NCI-H226 (cell line): ENCODE data around the gene MAMDC4.
A peak's percentile ranks its signal among the peaks of the same experiment; 100 is the strongest.

Experiments
- DNase-seq: peaks from one replicate; pipeline ENCODE4 v3.0.0-alpha.2; 2015

The MAMDC4 gene

GRCh38 chr9:136896027-136896426, 43.9 kb downstream of the MAMDC4 start:
- no peak for DNase-seq

GRCh38 chr9:136898483-136899100, 46.4 kb downstream of the MAMDC4 start:
- DNase-seq, result no peak

- DNase-seq, result no peak
Measured at GRCh38 chr9:136899196-136899595, 47.0 kb downstream of the MAMDC4 start.

GRCh38 chr9:136900556-136900955, 48.4 kb downstream of the MAMDC4 start:
- no peak for DNase-seq

GRCh38 chr9:136900988-136901515, 48.9 kb downstream of the MAMDC4 start:
- DNase-seq, result no peak

- peak; percentile 83 for DNase-seq
Measured at GRCh38 chr9:136901516-136902258, 49.5 kb downstream of the MAMDC4 start.

GRCh38 chr9:136902259-136902821, 50.2 kb downstream of the MAMDC4 start:
- peak; percentile 80 for DNase-seq

GRCh38 chr9:136903041-136903554, 51.0 kb downstream of the MAMDC4 start:
- DNase-seq, result no peak

- DNase-seq, result no peak
Measured at GRCh38 chr9:136906266-136906665, 54.1 kb downstream of the MAMDC4 start.

- no peak for DNase-seq
Measured at GRCh38 chr9:136907011-136907914, 55.1 kb downstream of the MAMDC4 start.
